GM18508 (cell line): Measurements from ENCODE around the gene PSG5.
"Not testable (repeated sequence)": the region's sequence is repeated elsewhere in the genome, so short reads cannot be mapped to it uniquely, and the experiment has no call there.

Source experiments
- ATAC-seq: cut with Tn5 transposase; IDR thresholded peaks from one replicate; pipeline ENCODE4 v1.9.1; 2021; ENCODE audit warnings: moderate number of reproducible peaks; ENCODE audit not compliant: insufficient read depth, unreplicated experiment

PSG5 gene

DNA sequence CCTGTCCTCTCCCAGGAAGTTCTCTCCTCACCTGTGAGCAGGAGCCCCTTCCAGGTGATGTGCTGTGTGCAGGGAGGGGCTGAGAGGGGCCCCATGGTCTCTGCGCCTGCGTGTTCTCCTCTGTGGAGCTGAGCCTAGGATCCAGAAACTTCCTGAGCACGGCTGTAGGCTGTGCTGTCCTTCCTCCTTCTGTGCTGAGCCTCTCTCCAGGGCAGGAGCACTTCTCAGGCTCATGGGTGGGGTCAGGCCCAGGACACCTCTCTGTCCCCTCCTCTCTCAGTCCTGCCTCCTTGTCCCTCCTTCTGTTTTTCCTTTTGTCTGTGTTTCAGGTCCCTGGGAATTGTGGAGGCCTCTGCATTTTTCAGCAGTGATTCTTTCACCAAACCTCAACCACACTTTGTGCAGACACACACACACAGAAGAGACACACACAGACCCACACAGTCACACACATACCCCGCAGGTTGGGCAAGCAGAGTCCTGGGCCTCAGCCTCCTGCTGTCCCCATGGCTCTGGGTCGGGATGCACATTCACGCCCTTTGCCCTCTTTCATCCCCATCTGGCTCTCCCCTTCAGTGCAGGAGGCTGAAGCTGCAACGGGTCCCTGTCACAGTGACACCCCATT, at the start of gene PSG5:
Gene PSG5, minus strand, starts transcription at position 226 of the 625 bp plus-strand sequence. Its CDS starts 131 bp downstream, at position 95.
- not testable (repeated sequence) for ATAC-seq

DNA sequence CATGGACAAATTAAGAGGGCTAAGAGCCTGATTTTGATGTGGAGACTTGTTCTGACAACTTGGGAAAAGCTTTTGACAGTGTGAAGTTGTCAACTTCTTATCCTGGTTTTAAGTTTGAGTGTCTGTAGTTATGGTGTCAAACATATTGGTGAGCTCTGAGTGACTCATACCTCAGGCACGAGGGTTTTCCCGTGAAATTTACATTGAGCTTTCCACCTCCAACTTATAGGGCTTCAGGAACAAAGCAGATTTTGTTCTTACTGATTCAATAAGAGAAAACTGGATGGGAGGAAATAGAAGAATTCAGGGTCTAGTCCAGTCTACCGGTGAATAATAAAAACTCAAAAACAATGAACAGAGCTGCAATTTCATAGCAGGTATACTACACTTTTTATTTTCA, 49.4 kb upstream of the PSG5 start:
- ATAC-seq = not testable (repeated sequence)

GRCh38 chr19:43229315-43229714, 43.0 kb upstream of the PSG5 start:
- ATAC-seq = no peak

GRCh38 chr19:43228730-43229129, 42.4 kb upstream of the PSG5 start:
- ATAC-seq = not testable (repeated sequence)

DNA sequence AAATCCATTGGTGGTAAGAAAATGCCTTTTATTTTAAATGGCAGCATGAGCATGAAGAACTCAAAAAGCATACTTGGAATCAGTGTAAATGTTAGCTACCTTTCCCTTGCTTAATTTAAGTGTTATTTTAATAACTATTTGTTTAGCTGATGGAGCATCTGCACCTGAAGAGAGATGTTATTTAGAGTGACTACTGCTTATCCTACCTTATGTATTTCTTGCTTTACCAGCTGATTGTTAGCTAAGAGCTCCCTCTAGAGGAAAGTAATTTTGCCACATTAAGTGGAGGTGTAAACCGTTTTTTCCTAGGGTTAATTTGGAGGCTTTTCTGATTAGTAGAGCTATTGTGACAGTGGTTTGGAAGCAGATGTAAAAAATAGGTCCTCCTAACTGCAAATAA, 40.6 kb upstream of the PSG5 start:
- ATAC-seq = not testable (repeated sequence)

DNA sequence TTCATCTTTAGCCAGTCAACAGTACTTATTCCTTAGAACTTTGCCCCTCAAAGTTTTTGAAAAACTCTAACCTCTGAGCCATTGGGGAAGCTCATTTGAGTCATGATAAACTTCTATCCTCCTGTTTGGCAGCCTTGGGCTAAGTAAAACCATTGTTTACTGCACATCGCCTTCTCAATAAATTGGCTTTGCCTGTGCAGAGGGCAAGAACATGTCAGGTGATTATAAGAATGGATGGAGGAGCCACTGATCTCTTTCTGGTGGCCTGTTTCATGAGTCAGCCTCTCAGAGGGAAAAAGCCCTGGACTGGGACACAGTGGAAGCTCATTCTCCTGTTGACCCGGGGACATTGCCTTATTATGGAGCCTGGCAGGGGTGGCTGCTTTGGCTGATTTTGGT, 38.5 kb upstream of the PSG5 start:
- ATAC-seq = no peak

GRCh38 chr19:43224201-43224854, 38.0 kb upstream of the PSG5 start:
- not testable (repeated sequence) for ATAC-seq

DNA sequence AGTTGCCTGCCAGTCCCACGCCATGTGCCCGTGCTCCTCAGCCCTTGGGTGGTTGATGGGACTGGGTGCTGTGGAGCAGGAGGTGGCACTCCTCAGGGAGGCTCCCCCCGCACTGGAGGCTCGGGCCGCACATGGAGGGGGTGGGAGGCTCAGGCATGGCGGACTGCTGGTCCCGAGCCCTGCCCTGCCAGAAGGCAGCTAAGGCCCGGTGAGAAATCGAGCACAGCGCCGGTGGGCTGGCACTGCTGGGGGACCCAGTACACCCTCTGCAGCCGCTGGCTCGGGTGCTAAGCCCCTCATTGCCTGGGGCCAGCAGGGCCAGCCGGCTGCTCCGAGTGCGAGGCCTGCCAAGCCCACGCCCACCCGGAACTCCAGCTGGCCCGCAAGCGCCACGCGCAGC, 35.6 kb upstream of the PSG5 start:
- ATAC-seq = not testable (repeated sequence)

GRCh38 chr19:43219136-43219535, 32.8 kb upstream of the PSG5 start:
- ATAC-seq = not testable (repeated sequence)

GRCh38 chr19:43215881-43216280, 29.5 kb upstream of the PSG5 start:
- ATAC-seq = not testable (repeated sequence)

DNA sequence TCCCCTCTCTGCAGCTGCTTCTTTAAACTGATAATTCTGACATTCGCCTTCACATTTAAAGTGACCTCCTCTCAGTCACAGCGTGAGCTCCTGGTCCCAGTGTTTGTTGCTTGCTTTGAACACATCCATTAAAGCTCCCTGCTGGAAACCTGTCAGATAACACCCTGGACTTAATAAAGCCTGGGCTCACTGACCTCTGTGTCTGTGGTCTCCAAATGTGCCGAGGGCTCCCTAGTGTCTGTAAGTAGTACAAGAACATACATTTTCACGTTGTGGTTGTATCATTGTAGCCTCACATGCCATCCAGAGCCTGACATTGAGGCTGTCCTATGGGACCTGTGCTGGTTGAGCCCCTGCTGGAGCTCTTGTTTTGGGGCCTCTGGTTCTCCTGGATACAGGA, 21.7 kb upstream of the PSG5 start:
- no peak for ATAC-seq

DNA sequence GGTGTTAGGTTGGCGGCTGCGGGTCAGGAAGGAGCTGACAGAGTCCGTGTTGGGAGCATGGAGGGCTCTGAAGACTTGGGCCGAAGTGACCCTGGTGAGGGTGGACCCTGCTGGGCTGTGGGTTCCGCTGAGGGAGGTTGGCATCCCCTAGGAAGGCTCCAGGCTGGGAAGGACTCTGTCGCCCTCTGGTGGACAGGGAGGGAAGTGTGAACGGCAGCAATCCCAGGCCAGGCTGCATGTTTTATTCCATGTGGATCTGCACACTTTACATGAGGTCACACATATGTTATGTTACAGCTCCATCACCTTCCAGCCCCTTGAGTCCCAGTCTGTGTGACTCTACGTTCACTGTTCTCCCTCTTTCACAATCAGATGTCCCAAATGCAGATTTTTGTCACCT, 20.8 kb upstream of the PSG5 start:
- ATAC-seq = not testable (repeated sequence)

DNA sequence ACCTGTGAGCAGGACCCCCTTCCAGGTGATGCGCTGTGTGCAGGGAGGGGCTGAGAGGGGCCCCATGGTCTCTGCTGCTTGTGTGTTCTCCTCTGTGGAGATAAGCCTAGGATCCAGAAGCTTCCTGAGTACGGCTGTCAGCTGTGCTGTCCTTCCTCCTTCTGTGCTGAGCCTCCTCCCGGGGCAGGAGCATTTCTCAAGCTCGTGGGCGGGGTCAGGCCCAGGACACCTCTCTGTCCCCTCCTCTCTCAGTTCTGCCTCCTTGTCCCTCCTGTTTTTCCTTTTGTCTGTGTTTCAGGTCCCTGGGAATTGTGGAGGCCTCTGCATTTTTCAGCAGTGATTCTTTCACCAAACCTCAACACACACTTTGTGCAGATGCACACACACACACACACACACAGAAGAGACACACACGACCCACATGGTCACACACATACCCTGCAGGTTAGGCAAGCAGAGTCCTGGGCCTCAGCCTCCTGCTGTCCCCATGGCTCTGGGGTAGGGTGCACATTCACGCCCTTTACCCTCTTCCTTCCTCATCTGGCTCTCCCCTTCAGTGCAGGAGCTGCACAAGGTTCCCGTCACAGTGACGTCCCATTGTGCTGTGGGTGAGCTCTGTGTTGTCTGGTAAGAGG, 19.3 kb upstream of the PSG5 start, which contains the start of gene PSG4:
Gene PSG4, minus strand, starts transcription at position 168 of the 635 bp plus-strand sequence. Its CDS starts 102 bp downstream, at position 66.
- ATAC-seq = not testable (repeated sequence)

- not testable (repeated sequence) for ATAC-seq
These were observed 17.3 kb upstream of the PSG5 start for GRCh38 chr19:43203611-43204010.

- ATAC-seq = not testable (repeated sequence)
These were observed 15.6 kb upstream of the PSG5 start for GRCh38 chr19:43201891-43202290.

DNA sequence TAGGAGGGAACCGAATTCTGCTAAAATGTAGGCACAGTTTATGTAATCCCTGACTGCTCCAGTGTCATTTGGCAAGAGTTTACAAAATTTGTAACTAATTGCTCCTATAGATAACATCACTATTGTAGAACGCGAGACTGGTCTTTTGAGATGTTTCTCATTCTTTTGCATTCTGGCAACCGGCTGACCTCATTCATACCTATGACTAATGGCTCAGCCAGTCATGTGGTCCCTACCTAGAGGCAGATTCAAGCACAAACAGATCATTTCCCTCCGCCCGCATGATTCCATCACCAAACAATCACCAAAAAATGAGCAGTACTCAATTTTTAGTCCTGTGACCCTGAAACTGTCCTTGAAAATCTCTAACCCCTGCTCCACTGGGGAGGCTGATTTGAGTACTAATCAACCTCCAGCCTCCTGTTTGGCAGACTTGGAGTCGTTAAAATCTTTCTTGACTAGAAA, 15.0 kb upstream of the PSG5 start:
- ATAC-seq = not testable (repeated sequence)

GRCh38 chr19:43198686-43199419, 12.5 kb upstream of the PSG5 start:
- ATAC-seq = not testable (repeated sequence)

DNA sequence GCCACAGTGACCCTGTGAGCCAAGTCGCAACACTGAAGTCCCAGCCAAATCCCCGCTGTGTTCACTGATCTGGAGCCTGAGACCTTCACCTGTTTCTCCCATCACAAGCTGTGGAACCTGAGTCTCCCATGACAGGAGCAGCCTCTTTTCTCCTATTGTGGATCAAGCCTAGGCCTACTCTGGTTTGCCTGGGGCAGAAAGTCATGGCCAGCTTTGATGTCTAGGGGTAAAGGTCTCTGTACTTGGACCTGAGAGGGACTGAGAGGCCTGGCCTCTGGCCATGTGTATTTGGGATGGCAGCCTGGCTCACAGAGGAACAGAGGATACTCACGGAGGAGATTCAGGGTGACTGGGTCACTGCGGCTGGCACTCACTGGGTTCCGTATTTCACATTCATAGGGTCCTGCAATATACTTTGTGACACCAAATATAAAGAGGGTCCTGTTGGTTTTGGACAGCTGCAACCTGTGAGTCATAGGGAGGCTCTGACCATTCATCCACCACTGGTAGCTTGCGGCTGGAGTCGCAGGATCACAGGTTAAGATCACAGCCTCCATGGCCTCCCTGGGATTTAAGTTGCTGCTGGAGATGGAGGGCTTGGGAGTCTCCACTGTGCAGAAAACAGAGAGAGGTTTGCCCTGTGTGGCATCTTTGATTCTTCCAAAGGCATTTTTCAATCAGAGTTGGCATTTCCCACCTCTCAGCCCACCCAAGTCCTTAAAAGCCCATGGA, 11.5 kb upstream of the PSG5 start:
- not testable (repeated sequence) for ATAC-seq

DNA sequence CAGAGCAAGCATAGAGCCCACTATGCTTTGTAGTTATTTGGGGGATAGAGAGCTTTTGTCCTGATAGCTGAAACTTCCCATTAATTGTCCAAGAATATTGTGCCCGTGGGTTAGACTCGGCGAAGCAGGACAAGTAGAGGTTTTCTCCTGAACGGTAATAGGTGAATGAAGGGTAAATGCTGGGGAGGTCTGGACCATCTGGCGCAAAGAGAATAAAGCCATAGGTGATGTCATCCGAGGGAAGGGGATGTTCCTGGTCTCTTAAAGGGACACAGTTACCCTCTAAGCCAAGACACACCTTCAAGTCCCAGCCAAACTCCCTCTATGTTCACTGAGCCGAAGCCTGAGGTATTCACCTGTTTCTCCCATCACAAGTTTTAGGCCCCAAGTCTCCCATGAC, 8.1 kb upstream of the PSG5 start:
- not testable (repeated sequence) for ATAC-seq
